Activated CD8-positive, alpha-beta memory T cell treated with anti-CD3 and anti-CD28 coated beads, Interleukin-2, amount 50 U/mL, for 24 hours (primary cell): ENCODE measurements around the gene FAM20A.
"Not testable (repeated sequence)": the region's sequence is repeated elsewhere in the genome, so short reads cannot be mapped to it uniquely, and the experiment has no call there.

Experiments used
- DNase-seq: peaks from one replicate; pipeline ENCODE4 v3.0.0-alpha.2; 2020; ENCODE audit errors: extremely low read depth

FAM20A gene

DNA sequence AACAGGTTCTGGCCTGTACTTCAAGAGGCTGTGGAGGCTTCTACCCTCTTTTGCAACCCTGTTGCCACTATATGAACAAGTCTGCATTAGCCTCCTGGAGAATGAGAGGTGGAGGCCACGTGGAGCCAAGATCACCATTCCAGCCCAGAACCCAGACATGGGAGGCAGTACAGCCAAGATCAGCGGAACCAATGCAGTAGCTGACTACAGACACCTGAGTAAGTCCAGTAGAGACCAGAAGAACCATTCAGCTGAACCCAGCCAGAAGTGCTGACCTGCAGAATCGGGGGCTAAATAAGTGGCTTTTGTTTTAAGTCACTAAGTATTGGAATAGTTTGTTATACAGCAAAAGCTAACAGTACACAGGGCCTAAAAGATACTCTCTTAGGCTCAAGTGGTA lies 12.1 kb downstream of the FAM20A start:
- DNase-seq = no peak

DNA sequence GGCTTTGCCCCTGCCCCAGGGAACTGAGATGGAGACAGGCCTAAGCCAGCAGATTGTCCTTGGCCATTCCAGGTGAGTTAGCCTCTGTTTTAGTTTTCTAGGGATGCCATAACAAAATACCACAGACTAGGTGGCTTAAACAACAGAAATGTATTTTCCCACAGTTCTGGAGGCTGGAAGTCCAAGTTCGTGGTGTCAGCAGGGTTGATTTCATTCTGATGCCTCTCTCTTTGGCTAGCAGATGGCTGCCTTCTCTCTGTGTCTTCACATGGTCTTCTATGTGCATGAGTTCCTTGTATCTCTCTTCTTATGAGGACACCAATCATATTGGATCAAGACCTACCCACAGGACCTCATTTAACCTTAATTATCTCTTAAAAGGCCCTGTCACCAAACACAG lies 12.8 kb downstream of the FAM20A start:
- no peak for DNase-seq

DNA sequence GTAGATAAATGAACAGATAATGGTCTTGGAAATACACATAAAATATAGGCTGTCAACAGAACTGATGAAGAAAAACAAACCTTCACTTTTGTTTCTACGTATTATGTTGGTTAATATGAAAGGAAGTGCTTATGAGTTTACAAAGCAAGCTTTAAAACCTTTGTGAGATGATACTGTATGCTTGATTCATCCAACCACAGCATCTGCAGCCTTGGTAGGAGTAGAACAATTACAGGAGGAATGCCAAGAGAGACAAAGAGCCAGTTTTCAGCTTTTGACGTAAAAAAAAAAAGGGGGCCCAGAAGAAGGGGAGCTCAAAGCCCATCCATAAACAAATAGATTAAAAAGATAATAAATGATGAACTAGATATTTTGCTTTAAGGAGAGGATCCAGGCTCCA lies 13.3 kb downstream of the FAM20A start:
- no peak for DNase-seq

DNA sequence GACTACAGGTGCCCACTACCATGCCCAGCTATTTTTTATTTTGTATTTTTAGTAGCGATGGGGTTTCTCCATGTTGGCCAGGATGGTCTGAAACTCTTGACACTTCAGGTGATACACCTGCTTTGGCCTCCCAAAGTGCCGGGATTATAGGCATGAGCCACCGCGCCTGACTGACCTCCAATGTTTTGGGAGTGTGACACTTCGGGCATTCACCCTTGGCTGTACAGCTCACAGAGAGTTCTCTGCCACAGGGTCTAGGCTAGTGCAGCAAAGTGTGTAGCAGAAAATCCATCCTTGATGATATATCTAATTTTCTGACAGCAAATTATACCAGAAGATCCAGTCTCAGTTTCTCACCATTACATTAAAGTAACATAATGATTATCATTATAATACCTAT lies 14.1 kb downstream of the FAM20A start:
- DNase-seq = no peak

DNA sequence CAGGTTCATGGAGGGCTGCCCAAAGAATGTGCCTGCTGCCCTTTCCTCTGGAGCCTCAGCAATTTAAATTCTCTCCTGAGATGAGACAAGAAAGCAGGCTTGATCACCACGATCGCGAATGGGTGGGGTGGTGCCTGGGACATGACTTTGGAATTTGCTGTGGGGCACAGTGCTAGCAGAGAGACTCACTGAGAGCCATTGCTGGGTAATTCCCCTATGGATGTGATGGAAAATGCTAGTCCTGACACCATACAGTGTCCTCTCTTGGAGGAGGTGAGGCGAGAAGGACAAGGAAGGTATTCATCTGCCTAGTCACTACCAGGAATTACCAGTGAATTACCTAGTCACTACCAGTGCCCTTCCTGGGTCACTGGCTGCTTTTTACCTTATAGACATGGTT lies 15.5 kb downstream of the FAM20A start:
- DNase-seq = no peak

DNA sequence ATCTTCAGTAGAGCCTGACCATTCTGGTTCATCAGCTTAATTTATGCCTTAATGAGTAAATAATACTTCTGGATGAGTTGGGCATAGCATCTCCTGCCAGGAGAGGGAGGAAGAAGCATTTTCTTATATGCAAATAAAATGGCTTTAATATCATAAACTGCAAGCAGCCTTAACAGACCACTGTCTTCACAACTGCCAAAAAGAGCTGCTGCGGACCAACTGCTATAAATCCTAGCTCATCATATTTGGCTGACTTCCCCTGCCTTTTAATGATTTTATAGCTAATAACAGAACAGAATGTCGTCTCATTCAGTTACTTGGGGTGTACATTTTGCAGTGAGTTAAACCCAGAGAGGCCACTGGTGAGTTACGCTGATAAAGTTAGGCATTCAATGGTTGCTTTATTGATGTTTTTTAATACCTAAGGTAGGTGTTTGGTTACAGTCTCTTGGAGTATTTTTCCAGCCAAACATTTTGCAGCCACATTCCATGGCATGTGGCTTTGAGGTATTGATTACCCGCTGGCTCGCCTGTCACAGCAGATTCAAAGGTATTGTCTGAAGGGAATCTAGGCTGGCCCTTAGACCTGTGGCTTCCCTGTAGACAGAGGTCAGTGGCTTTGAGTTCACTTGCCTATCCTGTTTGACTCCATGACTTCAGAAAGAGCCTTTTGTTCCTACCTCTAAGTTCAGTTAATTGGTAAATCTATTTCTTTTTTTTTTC lies 16.4 kb downstream of the FAM20A start:
- DNase-seq = no peak

DNA sequence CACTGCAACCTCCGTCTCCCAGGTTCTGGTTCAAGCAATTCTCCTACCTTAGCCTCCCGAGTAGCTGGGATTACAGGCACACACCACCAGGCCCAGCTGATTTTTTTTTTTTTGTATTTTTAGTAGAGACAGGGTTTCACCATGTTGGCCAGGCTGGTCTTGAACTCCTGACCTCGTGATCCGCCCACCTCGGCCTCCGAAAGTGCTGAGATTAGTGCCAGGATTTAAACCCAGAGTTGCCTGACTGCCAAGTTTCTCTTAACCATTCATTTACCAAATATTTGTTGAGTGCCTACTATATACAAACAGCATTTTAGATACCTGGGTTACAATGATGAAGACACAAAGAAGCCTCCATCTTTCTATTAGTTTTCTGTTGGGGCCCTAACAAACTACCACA lies 18.3 kb downstream of the FAM20A start:
- not testable (repeated sequence) for DNase-seq

DNA sequence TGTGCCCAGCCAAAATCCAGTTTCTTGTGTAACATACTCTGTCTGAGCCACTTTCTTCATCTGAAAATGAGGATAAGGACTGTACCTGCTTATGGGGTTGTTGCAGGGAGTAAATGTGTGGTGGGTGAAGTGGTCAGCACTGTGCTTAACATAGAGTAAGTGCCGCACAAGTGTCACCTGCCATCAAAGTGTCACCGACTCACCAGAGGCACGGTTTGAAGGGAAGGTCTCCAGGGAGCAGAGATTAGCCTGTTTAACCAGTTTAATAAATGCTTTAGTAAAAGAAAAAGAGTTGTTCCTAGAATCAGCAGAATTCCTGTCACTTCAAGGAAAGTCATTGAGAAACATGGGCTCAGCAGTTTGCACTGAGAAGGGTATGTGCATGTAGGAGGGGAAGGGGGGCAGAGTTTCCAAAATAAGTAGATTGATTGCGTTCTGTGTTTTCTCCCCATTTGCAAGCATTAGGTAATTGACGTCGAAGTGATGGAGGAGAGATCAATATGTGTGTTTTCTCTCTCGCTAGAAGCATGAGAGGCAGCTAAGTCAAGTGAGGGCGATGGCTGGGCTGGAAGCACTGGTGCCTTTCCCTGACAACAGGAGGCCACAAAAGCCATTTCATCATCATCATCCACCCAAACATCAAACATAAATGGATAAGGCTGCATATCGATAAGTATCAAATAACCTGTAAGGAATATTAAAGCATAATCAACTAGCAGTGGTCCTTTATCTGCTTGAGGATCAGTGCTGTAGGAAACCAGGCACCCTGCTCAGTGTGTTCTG lies 19.1 kb downstream of the FAM20A start:
- no peak for DNase-seq

DNA sequence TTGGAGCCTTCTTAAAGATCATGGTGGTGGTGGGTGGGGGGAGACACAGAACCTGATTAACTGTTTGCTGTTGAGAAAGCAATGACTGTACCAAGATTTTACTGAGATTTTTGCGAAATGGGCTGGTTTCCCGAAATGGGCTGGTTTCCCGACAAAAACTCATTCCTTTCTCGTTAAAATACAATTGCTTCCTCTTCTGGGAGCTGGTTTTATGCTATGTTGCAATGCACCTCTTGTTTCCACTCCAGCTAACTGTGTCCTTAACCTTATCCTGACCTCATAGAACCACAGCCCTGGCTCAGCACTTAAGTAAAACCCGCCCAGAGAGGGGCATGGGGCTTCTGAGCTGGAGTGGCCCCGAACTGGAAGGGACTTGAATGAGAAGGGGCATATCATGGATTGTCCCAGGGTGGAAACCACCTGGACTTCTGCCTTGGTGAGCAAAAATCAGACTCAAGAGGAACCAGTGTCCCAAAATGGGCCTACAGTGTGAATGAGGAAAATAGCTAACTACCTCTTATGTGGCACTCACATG lies 20.9 kb downstream of the FAM20A start:
- no peak for DNase-seq

DNA sequence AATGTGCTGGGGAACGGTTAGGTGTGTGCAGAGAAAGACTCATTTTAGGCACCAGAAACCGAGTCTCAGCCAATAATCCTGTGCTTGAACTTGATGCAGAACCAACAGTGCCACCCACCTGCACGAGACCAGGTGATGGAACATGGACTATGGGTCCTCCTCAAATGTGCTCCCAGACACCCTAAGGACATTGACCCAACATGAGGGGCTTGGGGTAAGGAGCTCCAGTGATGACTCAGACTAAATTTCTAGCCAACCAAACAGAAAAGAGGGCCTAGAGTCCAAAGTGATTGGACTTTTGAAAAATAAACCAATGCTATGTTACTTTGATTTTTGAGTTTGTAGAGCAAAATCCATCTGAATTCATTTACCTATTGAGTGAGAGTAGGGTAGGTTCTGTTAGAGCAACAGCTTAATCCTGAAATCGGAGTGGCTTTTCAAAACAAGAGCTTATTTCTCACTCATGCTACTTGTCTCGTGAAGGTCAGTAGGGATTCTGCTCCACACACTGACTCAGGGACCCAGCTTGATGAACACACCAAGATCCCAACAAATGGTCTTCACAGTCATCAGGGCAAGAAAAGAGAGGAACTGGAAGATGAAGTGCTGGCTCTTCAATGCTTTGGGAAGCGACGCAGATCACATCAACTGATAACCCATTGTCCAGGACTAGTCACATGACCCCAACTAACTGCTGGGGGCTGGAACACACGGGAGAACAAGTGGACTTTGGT lies 21.8 kb downstream of the FAM20A start:
- no peak for DNase-seq

DNA sequence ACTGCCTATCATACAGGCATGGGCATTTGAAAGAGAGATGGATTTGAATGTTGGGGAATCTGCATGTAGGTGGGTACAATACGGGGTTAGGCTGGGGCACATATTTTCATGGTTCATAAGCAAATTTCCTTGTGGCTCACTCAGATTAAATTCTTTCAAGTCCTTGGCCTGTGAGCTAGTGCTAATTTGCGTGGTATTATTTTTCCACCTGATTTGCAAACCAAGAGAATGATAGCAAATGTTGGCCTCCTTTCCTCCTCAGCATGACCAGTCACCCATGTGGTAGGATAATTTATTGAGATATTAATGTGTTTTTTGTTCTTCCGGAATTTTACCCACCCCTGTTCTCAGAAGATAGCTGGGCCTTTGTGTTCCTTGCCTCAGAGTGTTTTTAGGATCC lies 22.9 kb downstream of the FAM20A start:
- no peak for DNase-seq

DNA sequence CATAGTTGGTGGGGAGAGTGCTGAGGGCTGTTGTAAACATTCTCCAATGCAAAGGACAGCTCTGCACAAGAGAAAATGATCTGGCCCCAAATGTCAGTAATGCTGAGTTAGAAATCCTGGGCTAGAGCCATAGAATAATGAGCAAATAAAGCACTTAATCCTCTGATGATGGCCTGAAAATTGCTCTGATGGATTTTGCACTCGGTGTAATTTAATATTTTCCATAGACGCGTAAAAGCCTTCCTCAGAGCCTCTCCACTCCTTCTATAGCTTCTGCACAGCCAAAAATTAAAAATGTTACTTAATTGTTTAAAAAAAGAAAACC lies 23.7 kb downstream of the FAM20A start:
- no peak for DNase-seq

DNA sequence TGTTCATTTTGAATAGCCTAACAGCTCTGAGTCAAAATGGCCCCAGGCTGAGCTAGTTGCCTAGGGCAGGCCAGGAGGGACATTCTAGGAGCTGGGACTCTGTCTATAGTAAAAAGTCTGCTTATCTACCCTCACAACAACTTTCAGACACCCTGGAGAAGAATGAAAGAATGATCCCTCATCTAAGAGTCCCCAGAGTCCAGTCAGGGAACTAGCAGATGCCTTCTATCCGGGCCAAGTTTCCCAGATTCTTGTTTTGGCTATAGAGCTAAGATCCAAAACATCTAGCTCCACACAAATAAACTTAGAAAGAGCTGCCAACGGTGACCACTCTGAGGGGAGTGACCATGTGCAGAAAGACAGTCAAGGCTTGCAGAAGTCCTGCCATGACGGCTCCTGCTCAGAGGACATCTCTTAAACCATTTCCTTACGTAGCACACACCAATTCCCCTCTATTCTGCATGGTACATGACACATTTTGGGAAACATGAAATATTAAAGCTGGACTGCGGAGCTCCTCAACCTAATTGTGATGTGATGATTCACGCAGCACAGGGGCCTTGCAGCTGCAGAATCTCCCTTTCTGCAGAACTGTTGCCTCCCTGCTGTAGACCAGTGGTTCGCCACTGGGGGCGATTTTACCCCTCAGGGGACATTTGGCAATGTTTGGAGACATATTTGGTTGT lies 24.2 kb downstream of the FAM20A start:
- no peak for DNase-seq

DNA sequence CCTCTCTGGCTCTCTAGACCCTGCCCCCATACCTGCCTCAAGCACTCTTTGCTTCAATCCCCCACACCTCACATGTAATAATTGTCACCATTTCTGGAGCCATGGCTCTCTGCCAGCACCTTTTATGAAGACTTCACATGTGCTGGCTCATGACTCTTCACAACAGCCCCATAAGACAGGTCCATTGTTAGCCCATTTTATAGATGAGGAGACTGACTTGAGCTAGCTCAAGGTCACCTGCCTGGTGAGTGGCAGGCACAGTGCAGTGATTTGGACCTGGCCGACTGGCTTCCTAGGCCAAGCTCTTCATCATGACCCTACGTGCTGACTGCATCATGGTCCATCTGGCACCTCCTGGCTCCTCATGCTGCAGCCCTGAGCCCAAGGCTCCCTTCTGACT lies 25.0 kb downstream of the FAM20A start:
- no peak for DNase-seq

DNA sequence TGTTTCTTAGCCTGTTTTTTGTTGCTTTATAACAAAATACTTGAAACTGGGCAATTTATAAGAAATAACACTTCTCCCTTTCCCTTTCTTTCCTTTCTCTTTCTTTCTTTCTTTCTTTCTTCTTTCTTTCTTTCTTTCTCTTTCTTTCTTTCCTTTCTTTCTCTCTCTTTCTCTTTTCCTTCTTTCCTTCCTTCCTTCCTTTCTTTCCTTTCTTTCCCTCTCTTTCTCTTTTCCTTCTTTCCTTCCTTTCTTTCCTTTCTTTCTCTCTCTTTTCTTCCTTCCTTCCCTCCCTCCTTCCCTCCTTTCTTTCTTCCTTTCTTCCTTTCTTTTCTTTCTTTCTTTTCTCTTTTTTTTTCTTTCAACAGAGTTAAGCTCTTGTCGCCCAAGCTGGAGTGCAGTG lies 27.8 kb downstream of the FAM20A start:
- no peak for DNase-seq

DNA sequence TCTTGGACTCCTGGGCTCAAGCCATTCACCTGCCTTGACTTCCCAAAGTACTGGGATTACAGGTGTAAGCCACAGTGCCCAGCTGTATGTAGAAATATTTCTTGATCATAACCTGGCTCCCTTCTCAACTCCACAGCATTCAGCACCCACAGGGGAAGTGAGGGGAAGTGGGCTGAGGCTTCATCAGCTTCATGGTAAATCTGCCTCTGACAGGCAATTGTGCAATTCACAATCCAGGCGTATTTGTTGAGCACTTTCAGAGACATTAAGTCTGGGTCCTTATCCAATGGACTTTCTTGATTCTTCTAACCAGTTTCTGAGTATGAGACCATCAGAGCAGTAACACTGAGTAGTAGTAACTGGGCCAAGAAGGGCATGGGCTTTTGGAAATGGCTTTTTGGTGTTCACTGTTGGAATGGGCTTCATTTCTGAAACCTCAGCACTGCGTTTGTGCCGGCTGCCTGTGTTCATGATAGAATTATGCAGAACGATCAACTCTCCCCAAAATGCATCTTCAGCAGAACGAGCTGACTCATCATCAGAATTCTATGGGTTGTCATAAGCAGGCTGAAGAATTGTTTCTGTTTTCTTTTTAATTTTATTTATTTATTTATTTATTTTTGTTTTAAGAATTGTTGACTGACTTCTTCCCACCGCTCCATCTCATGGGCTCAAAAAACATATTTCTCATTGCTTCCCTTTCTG lies 28.9 kb downstream of the FAM20A start:
- DNase-seq = no peak

DNA sequence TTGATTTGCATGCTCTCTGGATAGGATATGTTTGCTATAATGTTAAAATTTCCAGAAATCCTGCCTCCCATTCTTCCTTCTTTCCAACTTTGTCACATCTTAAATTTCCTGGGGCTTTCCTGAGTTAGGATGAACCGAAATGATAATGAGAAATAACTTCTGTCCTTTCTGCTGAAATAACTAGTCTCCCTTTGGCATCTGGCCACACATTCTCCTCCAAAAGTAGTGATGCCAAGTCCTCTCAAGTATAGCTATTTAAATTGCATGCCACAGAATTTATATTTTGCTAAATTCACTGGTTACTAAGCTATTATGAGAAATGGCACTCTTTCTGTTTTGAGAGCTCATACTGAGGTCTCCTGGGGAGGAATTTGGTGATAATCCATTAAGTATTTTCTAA lies 30.6 kb downstream of the FAM20A start:
- DNase-seq = no peak

DNA sequence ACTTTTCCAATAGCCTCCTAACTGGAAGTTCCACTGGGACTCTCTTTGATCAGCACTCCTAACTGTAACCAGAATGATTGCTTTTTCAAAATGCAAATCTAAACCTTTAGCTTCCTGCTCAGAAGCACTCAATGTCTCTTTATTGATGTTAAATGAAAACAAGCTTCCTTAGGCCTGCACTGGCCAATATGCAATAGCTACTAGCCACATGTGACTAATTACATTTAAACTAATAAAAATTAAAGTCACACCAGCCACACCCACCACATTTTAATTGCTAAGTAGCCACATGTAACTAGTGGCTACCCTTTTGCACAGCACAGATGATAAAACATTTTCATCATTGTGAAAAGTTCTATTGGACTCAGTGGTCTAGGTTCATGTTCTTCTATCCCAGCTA lies 31.8 kb downstream of the FAM20A start:
- no peak for DNase-seq

DNA sequence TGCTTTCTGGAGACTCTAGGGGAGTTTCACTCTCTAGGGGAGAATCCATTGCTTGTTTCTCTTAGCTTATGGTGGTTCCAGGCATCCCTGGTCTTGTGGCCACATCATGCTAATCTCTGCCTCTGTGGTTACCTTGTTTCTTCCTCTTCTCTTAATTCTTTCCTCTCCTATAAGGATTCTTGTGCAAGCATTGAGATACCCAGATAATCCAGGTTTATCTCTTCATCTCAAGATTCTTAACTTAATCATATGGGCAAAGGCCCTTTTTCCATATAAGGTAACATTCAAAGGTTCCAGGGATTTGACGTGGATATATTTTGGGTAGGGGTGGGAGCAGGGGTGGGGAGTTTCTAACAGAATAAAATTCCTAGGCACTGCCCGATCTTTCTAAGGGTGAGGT lies 32.6 kb downstream of the FAM20A start:
- no peak for DNase-seq

DNA sequence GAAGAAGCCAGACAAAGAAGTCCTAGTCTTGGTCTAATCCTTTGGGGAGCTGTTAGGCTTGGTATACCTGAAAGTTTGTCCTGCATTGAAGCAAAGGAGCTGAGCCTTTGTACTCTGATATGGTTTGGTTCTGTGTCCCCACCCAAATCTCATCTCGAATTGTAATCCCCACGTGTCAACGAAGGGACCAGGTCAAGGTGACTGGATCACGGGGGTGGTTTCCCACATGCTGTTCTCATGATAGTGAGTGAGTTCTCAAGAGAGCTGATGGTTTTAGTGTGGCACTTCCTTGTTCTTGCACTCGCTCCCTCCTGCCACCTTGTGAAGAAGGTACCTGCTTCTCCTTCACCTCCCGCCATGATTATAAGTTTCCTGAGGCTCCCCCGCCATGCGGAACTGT lies 33.6 kb downstream of the FAM20A start:
- DNase-seq = no peak

DNA sequence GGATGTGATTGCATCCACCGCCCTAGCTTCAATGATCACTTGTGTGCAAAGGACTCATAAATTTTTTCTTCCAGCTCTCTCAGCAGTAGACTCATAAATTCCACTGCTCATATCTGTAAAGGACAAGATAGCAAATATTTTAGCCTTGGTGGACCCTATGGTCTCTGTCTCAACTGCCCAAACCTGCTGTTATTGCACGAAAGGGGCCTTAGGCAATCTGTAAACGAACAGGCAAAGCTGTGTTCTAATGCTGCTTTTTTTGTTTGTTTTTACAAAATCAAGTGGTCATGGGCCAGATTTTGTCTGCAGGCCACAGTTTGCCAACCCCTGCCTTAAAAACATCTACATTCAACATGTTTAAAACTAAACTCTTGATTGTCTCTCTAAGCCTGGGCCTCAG lies 34.1 kb downstream of the FAM20A start:
- DNase-seq = no peak

DNA sequence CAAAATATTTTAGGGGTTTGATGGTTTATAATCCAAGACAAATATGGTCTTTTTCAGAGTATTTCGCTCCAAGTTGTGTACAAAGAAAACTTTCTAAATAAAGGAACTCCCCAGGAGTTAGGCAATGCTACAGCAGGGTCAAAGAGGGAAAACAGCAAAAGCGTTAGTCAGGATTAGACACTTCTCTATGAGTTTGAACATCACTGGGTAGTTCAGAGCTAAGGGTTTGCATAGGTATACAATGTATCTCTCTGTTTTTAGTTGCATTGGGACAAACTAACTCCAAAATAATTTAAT lies 34.8 kb downstream of the FAM20A start:
- DNase-seq = no peak
